Lung (tissue), 12 donors: Measurements from ENCODE around the gene GNAL. TPM values are rescaled to one million over a fixed set of nuclear protein-coding genes. Genes with fewer than 3 reads are reported as not detected.

Source experiments
- ATAC-seq: fragments of 200-7000 bp; cut with Tn5 transposase; one replicate; pipeline ENCODE4 v1.9.1; 2020; ENCODE audit warnings: moderate number of reproducible peaks; ENCODE audit not compliant: insufficient read depth, low FRiP score
- DNase-seq, 3 donors: peaks; one replicate each; pipeline ENCODE4 v3.0.0-alpha.2; 2013 to 2017
- H3K27ac ChIP-seq, 2 donors: one replicate each; pipeline ENCODE4 v1.5.1; 2013; ENCODE audit warnings: mild to moderate bottlenecking in 2 of 2, moderate library complexity in 2 of 2, control low read depth in 1 of 2, inconsistent platforms in 1 of 2, low read depth in 1 of 2, low read length in 1 of 2
- H3K27me3 ChIP-seq, 3 donors: one replicate each; pipeline ENCODE4 v1.5.1; 2013; ENCODE audit warnings: low read length in 2 of 3; ENCODE audit not compliant: control insufficient read depth in 3 of 3, insufficient read depth in 3 of 3
- H3K36me3 ChIP-seq, 4 donors: one replicate each; pipeline ENCODE4 v1.5.1; 2013; ENCODE audit warnings: low read length in 4 of 4, mild to moderate bottlenecking in 1 of 4, moderate library complexity in 1 of 4; ENCODE audit not compliant: control insufficient read depth in 4 of 4, insufficient read depth in 4 of 4
- H3K4me1 ChIP-seq, 5 donors: one replicate each; pipeline ENCODE4 v1.5.1; 2013; ENCODE audit warnings: low read length in 5 of 5, mild to moderate bottlenecking in 2 of 5, moderate library complexity in 1 of 5; ENCODE audit not compliant: control insufficient read depth in 5 of 5, insufficient read depth in 5 of 5
- H3K4me3 ChIP-seq: one replicate; pipeline ENCODE4 v1.5.1; 2013; ENCODE audit warnings: mild to moderate bottlenecking, control low read depth, moderate library complexity
- H3K9ac ChIP-seq, 2 donors: one replicate each; pipeline ENCODE4 v1.5.1; 2013; ENCODE audit warnings: low read length in 2 of 2, control low read depth in 1 of 2; ENCODE audit not compliant: insufficient read depth in 1 of 2
- H3K9me3 ChIP-seq, 4 donors: one replicate each; pipeline ENCODE4 v1.5.1; 2013; ENCODE audit warnings: low read length in 3 of 4, mild to moderate bottlenecking in 1 of 4, moderate library complexity in 1 of 4; ENCODE audit not compliant: control insufficient read depth in 4 of 4, insufficient read depth in 3 of 4
- CTCF ChIP-seq: IDR thresholded peaks from 2 replicates; pipeline ENCODE4 v1.5.1; 2012; ENCODE audit warnings: mild to moderate bottlenecking; ENCODE audit errors: control extremely low read depth, extremely low read depth
- WGBS, 2 donors: extraction: QIAGEN DNeasy Blood & Tissue Kit; methylation state at CpG; one replicate each; pipeline ENCODE4 v1.1.7; 2013; 5-methylcytosine and 5-hydroxymethylcytosine counted together
- polyA plus RNA-seq, 2 donors: library from polyadenylated mRNA; stranded (reverse); fragments of 200-250 nt; gene quantifications; one replicate each; pipeline ENCODE4 v1.2.1, GENCODE V29; 2013
- total RNA-seq, 2 donors: library from RNA; depleted of rRNA in 1 of 2; stranded (reverse); fragments of >200 nt in 1 of 2; gene quantifications; one replicate each; pipeline ENCODE4 v1.2.1, GENCODE V29; 2014 to 2021
- donor health status: control.
- donor health status: control.
- donor health status: Bipolar disorder and iron deficiency.
- donor health status: healthy.
- donor health status: DM: yes; HTN: yes; CAD: no.

The GNAL gene
- total and polyA plus RNA-seq, 4 donors: 0.49 to 3.7 (median 2.5) TPM

- Histone ChIP-seq H3K4me3 (no peak overlapping the region), H3K27ac (no peak overlapping the region), H3K36me3 (no peaks in the 10 kb centered on the region), H3K27me3 (peaks cover 0 to 9% (median 0%) of the 10 kb centered on the region in 3 donors), H3K4me1 (no peaks in the 10 kb centered on the region), H3K9ac (no peak overlapping the region), H3K9me3 (no peaks in the 10 kb centered on the region)
- WGBS, 2 donors: 82 to 86% methylated on average over 6 of the region's 6 CpGs
- DNase-seq (no peak), ATAC-seq (no peak)
- TF ChIP-seq CTCF: no peak
Measured at GRCh38 chr18:11663439-11664029, 25.5 kb upstream of the GNAL start.

GRCh38 chr18:11664286-11664685, 24.8 kb upstream of the GNAL start:
- Histone ChIP-seq H3K9ac (no peak overlapping the region), H3K27ac (no peak overlapping the region), H3K27me3 (peaks cover 0 to 7% (median 0%) of the 10 kb centered on the region in 3 donors), H3K4me3 (no peak overlapping the region), H3K9me3 (no peaks in the 10 kb centered on the region), H3K36me3 (no peaks in the 10 kb centered on the region), H3K4me1 (no peaks in the 10 kb centered on the region)
- ATAC-seq: no peak
- no peak for TF ChIP-seq CTCF
- DNase-seq: no peak
- WGBS, 2 donors: 71 to 79% methylated on average over 4 of the region's 4 CpGs

GRCh38 chr18:11665146-11665545, 23.9 kb upstream of the GNAL start:
- peaks cover 0 to 7% (median 0%) of the 10 kb centered on the region in 3 donors for H3K27me3 ChIP-seq
- no peaks in the 10 kb centered on the region for H3K36me3 ChIP-seq
- no peak overlapping the region for H3K4me3 ChIP-seq
- 70 to 75% methylated on average over 4 of the region's 4 CpGs for WGBS, 2 donors
- ATAC-seq: no peak
- no peak overlapping the region for H3K27ac ChIP-seq
- DNase-seq: no peak
- no peak for TF ChIP-seq CTCF
- no peak overlapping the region for H3K9ac ChIP-seq
- no peaks in the 10 kb centered on the region for H3K9me3 ChIP-seq
- H3K4me1 ChIP-seq: no peaks in the 10 kb centered on the region

- Histone ChIP-seq H3K9ac (no peak overlapping the region), H3K9me3 (no peaks in the 10 kb centered on the region), H3K27ac (no peak overlapping the region), H3K36me3 (no peaks in the 10 kb centered on the region), H3K4me3 (no peak overlapping the region), H3K4me1 (no peaks in the 10 kb centered on the region), H3K27me3 (peaks cover 0 to 7% (median 0%) of the 10 kb centered on the region in 3 donors)
- no peak for TF ChIP-seq CTCF
- DNase-seq: no peak
- no peak for ATAC-seq
- 92 to 94% methylated on average over 4 of the region's 4 CpGs for WGBS, 2 donors
Measured at GRCh38 chr18:11665587-11665986, 23.5 kb upstream of the GNAL start.
